K562 (cell line): Measurements from ENCODE around the gene WDR20. TPM values are rescaled to one million over a fixed set of nuclear protein-coding genes. Genes with fewer than 3 reads are reported as not detected.
A peak's percentile ranks its signal among the peaks of the same experiment; 100 is the strongest.

Experiments used
- ARNT ChIP-seq, 2 experiments: fragments of 450-650 bp; IDR thresholded peaks; 2 replicates each; pipeline ENCODE4 v1.6.1; 2016; ENCODE audit warnings: mild to moderate bottlenecking in 1 of 2
- CBX1 ChIP-seq: sonication (generic); IDR thresholded peaks from 2 replicates; pipeline ENCODE4 v1.6.1; 2016; ENCODE audit warnings: antibody characterized with exemption, low read depth, mild to moderate bottlenecking
- RBM39 ChIP-seq: fragments of 200-400 bp; formaldehyde crosslinking; optimal IDR thresholded peaks from 2 replicates; pipeline ENCODE3; 2018; ENCODE audit warnings: low read depth, low read length
- polyA plus RNA-seq, 8 experiments: library from polyadenylated mRNA; depleted of rRNA in 4 of 8; stranded (reverse) in 5 of 8; unstranded in 3 of 8; fragments of >200 nt; fragmentation: Nextera tagmentation in 2 of 8; fragmentation: Illumina TruSeq in 1 of 8; extraction: Ambion mirVana in 2 of 8; extraction: Trizol in 1 of 8; gene quantifications; 2 replicates each; pipeline versions ENCODE4 v1.2.1 to v1.2.3, GENCODE V29; 2011 to 2014; ENCODE audit warnings: inconsistent platforms in 1 of 8, missing spikeins in 1 of 8
- total RNA-seq, 7 experiments: library from RNA; depleted of rRNA in 6 of 7; stranded (reverse); fragments of >200 nt in 6 of 7; fragmentation: Illumina TruSeq in 2 of 7; extraction: Trizol in 2 of 7; gene quantifications; 2 replicates each; pipeline versions ENCODE4 v1.2.1 to v1.2.3, GENCODE V29; 2011 to 2021; ENCODE audit warnings: low replicate concordance in 1 of 7
- TF ChIP-seq, protein P1 (sequence below), 3 experiments: IDR thresholded peaks in 2 of 3; conservative IDR thresholded peaks in 1 of 3; 2 replicates each; pipeline ENCODE4 v1.5.1; 2011 to 2012; ENCODE audit warnings: low read length in 3 of 3, mild to moderate bottlenecking in 3 of 3, control low read depth in 2 of 3, improper control_type of control experiment in 1 of 3, inconsistent platforms in 1 of 3, low read depth in 1 of 3, mixed read lengths in 1 of 3, moderate library complexity in 1 of 3; ENCODE audit not compliant: insufficient read depth in 2 of 3
- TF ChIP-seq, protein P2 (sequence below): IDR thresholded peaks from 2 replicates; pipeline ENCODE4 v1.6.1; 2014; ENCODE audit warnings: antibody characterized with exemption

WDR20 gene
- total and polyA plus RNA-seq, 9 of the 15 experiments (the other 6 are each of a cell fraction or from before 2014, with no cell fraction given), result 7.0 to 15.3 (median 11.8) TPM

DNA sequence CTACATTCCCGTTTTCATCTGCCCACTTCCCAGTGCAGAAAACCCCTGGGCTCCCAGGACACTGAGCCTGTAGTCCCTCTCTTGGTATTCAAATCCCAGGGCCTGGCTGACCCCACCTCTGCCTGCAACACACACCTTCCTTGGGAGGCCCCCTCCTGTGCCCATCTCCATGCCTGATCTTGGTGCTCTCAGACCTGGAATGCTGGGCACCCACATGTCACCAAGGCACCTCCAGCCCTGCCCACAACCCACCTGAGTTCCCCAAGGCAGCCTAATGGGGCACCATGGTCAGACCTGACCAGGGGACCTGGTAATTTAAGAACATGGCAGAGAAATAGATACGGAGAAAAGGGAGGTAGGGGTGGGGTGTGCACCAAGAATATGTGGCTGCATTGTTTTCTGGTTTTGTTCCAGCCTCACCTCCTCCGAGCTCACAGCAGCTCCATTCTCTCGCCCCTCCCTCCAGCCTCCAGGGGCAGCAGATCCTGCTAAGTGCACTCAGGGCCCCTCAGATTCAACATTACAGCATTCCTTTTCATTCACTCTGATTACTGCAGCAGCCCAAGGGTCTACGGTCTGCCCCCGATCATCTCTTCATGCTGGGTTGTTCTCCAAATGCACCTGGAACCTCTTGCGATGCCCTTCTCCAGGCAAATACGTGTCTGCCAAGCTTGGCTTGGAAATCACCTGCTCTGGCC, 43.7 kb upstream of the WDR20 start (continued):
- TF ChIP-seq RBM39, result no peak
- TF ChIP-seq, protein P1, sequence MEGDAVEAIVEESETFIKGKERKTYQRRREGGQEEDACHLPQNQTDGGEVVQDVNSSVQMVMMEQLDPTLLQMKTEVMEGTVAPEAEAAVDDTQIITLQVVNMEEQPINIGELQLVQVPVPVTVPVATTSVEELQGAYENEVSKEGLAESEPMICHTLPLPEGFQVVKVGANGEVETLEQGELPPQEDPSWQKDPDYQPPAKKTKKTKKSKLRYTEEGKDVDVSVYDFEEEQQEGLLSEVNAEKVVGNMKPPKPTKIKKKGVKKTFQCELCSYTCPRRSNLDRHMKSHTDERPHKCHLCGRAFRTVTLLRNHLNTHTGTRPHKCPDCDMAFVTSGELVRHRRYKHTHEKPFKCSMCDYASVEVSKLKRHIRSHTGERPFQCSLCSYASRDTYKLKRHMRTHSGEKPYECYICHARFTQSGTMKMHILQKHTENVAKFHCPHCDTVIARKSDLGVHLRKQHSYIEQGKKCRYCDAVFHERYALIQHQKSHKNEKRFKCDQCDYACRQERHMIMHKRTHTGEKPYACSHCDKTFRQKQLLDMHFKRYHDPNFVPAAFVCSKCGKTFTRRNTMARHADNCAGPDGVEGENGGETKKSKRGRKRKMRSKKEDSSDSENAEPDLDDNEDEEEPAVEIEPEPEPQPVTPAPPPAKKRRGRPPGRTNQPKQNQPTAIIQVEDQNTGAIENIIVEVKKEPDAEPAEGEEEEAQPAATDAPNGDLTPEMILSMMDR (IDR thresholded peaks at IDR 0.05 in 2 of 3, conservative IDR thresholded peaks at IDR 0.05 in 1 of 3; ENCODE audit: insufficient read depth in 2 of 3, low read depth in 1 of 3, low read length in 3 of 3), result 0 out of 6 replicates have a peak, but pooled peaks of 1 of the 3 experiments have one; percentile 8
- TF ChIP-seq, protein P2, sequence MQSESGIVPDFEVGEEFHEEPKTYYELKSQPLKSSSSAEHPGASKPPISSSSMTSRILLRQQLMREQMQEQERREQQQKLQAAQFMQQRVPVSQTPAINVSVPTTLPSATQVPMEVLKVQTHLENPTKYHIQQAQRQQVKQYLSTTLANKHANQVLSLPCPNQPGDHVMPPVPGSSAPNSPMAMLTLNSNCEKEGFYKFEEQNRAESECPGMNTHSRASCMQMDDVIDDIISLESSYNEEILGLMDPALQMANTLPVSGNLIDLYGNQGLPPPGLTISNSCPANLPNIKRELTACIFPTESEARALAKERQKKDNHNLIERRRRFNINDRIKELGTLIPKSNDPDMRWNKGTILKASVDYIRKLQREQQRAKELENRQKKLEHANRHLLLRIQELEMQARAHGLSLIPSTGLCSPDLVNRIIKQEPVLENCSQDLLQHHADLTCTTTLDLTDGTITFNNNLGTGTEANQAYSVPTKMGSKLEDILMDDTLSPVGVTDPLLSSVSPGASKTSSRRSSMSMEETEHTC, result no peak
- no peak for TF ChIP-seq CBX1
- no peak for TF ChIP-seq ARNT (IDR thresholded peaks at IDR 0.05)
